NCI-H1092 (cell line): ENCODE results near the gene ATF2.
A peak's percentile ranks its signal among the peaks of the same experiment; 100 is the strongest.

Experiments
- DNase-seq: peaks from one replicate; lab custom pipeline; 2025; lab: John Stamatoyannopoulos, UW

ATF2 gene

DNA sequence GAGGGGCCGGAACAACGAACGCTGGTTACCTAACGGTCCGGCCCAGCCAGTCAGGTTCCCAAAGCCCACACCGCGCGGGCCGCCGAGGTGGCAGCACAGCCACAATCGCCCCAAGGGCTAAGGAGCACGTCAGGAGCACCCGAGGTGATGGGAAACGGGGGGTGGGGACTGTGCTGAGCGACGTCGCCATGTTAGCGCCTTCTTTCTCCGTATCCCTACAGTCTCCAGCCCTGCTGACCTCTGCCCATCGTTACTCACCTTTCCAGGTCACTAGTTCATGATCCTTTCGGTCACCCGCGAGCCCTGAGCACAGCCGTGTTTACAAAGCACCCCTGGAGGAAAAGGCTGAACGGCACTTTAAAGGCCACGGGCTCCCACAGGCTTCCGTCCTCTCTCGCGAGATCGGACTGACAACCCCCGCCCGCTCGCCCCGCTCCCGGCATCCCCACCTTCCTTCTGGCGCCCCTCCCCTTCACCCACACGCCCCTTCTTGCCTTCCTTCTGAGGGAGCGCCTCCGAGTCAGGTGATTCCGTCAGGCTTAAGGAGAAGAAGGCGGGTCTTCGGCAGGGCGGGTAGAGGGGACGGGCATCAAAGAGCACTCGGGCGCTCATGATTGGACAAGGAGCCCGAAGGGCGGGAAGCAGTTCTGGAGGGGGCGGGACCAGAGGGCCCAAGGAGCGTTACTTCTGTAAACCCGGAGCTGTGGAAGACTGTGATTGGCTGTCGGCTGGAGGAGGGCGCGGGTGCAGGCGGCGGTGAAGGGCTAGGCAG, at the start of gene ATF2:
Gene ATF2 (minus strand): TSS at position 412 of the 772 bp plus-strand sequence. CDS start 31,760 bp downstream, outside the sequence.
- DNase-seq = peak; percentile 97

GRCh38 chr2:175207741-175208438, 39.9 kb upstream of the ATF2 start:
- DNase-seq = peak; percentile 84

DNA sequence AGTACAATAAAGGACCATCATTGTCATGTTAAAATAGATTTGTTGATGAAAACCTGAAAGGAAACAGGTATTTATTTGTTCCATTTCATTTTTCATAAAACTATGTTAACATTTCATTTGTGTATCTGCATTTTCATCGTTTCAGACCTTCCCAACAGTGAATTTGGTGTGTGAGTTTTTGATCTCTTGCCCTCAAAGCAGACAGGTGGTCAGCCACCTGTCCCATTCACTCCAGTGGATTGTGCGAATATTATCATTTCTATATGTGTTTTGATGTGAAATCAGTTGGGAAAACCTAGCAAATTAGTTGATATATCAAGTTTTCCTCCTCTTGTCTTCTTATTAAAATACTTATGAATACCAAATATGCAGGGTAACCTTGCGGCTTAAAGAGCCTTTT, 38.9 kb upstream of the ATF2 start:
- no peak for DNase-seq

DNA sequence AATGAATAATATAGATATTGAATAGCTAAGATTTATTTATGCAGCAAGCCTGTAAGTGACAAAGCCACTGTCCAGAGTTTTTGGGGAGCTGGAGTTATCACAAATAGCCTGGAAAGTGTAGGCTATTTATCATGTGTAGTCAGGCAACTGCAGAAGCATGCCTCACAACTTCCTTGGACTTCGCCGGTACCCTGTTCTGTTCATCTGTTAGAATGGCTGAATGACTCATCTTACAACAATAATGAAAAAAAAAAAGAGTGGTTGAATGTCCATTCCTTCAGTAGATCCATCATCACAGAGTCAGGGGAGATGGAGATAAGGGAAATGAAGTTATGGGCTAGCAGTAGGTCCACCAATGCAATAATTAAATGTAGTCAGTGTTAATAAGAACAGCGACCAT, 37.5 kb upstream of the ATF2 start:
- no peak for DNase-seq

DNA sequence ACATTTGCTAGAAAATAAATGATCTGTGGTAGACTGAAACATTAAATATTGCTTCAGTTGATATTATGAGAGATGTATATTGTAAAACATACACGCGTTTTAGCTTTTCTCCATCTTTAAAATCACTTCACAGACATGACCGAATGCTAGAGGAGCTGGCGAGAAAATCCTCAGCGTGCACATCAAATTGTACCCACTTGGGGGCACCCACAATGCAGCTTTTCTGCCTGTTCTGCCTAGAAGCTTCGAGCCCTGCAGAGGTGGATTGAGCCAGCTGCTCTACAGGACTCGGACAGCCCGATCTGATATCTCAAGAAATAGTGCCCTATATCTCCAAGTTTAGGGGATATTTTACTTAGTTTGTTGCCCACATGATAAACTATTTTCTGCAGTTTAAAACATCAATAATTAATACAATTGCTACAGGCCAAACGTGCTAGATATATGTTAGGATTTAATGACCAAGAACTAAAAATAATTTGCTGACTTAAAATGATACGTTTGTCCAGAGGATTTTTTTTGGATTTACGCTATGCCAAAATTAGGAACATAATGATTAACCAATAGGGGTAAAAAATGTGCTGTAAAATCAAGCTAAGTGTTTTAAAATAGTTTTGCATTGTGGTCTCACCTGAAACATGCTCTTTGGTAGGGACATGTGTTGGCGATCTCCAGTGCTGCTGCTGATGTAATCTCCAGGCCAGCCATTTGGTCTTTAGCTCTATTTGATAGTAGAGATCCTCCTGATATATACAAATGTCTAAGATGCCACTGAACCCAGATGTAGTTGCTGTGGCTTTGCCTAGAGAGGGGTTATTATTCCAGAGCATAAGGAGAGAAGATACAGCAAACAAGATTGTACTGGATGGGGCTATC, 35.9 kb upstream of the ATF2 start:
- DNase-seq = peak; percentile 26

DNA sequence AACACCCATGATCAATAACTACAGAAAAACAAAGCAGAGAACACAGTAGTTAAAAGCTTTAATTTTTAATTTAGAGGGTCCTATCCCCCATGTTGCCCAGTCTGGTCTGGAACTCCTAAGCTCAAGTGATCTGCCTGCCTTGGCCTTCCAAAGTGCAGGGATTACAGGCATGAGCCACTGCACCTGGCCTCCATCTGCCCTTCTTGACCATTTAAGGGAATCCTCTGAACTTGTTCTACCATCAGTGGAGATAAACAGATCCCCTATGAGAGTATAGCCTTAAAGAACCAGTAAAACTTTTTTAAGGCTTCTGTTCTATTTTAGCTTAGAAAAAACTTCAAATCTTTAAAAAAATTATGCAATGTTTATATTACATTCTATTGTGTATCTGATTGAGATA, 27.0 kb upstream of the ATF2 start:
- DNase-seq = no peak

DNA sequence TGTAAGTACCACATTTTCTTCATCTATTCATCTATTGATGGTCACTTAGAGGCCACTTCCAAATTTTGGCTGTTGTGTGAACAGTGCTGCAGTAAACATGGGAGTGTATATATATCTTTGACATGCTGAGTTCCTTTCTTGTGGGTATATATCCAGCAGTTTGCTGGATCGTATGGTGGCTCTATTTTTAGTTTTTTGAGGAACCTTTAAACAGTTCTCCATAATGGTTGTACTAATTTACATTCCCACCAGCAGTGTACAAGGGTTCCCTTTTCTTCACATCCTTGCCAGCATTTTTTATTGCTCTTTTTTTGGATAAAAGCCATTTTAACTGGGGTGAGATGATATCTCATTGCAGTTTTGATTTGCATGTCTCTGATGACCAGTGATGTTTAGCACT, 20.8 kb upstream of the ATF2 start:
- no peak for DNase-seq

DNA sequence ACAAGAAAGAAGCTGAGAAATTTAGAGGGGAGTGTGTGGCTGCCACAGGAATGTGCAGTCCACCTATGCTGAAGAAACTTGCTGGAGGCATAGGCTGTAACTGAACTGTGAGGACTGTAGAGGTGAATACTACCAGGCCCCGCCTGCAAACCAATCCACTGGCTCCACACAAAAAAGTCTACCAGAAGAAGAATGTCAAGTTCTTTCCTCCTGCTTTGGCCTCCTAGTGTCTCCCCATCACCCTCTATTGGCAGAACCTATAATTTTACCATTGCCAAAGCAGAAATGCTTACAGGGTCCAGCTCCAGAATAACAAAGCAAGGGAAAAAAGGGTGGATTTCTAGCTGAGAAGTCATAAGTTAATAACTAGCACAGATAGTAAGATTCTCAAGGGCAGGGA, 19.4 kb upstream of the ATF2 start:
- DNase-seq = no peak

DNA sequence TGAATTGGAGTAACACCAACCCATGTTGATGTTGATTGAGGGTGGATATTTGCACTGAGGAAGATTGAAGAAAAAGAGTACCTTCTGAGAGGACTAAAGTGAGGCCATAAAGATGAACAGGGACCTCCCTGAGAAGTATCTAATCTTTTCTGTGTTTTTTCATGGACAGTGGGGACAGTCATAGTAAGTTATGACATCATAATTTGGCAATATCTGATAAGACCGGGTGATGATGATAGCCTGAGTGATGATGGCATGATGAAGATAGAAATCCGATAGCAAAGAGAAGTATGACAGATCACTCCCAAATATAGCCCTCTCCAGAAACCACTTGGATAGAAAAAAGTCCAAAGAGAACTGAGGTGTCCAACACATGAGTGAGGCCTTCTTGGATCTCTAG, 15.7 kb upstream of the ATF2 start:
- DNase-seq = no peak

DNA sequence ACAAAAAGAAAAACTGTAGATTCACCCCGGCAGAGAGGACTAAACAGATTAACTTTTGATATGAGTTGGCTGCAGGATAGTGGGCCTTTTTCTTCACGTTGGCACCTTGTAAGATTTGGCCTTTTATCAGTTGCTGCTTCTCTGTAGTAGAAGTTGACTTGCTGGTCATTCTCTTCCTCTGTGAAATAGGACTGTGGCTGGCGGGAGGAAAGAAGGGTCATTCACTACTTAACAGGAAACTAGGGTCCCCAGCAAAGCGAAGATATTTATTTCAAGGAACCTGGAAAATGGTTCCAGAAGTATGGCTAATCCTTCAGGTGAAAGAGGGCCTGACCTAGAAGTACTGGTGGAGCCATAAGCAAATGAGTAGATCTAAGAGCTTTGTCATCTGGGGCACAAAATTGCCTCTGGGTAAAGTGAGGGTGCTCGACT, 13.9 kb upstream of the ATF2 start:
- no peak for DNase-seq

DNA sequence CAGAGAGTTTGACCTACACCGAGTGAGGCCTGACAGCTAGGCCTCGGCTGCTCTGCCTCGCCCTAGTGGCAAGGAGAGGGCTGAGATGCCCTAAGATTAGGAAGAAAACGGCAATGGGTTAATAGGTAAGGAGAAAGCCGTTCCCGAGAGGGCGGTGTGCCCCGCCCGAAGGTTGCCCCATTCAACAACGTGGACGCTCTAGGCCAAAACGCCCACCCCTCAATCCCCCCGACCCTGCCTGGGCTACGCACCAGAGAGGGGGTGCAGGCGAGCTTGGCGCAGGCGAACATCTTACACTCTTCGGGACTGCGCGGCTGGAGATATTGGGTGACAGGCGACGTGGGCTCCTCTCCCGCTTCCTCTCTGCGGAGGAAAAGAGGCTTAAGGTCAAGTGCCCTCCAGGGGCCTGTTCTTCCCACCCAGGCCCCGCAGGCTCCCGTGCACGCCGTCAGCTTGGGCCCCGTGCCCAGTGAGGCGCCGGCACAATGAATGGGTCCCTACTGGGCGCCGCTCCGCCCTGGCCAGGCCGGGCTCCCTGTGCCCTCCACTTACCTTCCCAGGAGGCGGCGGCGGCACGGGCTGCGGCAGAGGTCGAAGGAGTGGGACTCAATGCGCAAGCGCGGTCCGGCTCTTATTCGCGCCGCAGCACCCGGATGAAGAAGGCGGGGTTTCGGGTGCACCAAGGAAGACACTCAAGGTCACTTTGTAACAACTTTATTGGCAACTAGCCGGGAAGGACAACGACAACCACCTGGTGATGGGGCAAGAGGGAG, 13.3 kb upstream of the ATF2 start, which contains the start of gene ATP5MC3:
Gene ATP5MC3 (minus strand): TSS at position 607 of the 773 bp plus-strand sequence. CDS start 317 bp downstream, at position 290.
- DNase-seq = peak; percentile 89

GRCh38 chr2:175180701-175181103, 12.7 kb upstream of the ATF2 start:
- DNase-seq = peak; percentile 8

- DNase-seq = no peak
Observed at GRCh38 chr2:175176624-175177023, 8.6 kb upstream of the ATF2 start.

DNA sequence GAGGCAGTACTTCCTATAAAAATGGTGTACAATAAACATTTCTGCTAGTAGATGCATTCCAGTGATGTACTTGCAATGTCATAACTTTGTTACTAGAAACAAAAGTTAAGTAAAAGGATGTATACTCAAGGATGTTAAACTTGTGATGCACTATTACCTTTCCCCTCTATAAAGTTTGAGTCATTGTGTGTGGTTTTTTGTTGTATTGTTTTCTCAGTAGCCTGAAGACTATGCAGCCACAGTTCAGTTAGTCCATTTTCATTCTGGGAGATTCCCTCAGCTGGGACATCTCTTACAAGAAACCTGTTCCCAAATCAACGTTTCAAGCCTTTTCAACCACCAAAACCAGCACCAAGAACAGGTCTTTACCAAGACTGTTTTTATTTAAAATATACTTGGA, 7.9 kb upstream of the ATF2 start:
- no peak for DNase-seq

- DNase-seq = no peak
Observed at GRCh38 chr2:175175320-175175719, 7.3 kb upstream of the ATF2 start.

DNA sequence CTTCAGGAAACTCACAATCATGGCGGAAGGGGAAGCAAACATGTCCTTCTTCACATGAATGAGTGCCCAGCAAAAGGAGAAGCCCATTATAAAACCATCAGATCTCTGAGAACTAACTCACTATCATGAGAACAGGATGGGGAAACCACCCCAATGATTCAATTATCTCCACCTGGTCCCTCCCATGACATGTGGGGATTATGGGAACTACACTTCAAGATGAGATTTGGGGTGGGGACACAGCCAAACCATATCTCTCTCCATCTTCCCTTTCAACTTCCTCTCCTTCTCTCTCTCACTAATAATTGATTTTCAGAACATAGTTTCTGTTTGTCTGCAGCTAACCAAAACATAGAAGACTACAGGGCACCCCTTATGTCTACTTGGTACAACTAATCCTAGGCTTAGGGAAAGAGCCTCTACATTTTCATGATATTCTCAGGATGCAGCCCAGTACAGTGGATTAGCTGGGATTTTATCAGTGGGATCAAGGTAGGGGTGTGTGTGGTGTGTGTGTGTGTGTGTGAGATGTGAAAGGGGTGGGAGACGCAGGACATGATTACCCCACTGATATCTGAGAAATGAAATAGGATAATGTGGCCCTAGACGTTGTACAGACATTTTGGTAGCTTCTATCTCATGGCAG, 2.8 kb upstream of the ATF2 start:
- DNase-seq = no peak

- DNase-seq = no peak
Observed at GRCh38 chr2:175169191-175169590, 1.2 kb upstream of the ATF2 start.

- DNase-seq = no peak
Observed at GRCh38 chr2:175168564-175168945, 552 bp upstream of the ATF2 start.

- DNase-seq = peak; percentile 20
Observed at GRCh38 chr2:175167076-175167791, 769 bp downstream of the ATF2 start.

DNA sequence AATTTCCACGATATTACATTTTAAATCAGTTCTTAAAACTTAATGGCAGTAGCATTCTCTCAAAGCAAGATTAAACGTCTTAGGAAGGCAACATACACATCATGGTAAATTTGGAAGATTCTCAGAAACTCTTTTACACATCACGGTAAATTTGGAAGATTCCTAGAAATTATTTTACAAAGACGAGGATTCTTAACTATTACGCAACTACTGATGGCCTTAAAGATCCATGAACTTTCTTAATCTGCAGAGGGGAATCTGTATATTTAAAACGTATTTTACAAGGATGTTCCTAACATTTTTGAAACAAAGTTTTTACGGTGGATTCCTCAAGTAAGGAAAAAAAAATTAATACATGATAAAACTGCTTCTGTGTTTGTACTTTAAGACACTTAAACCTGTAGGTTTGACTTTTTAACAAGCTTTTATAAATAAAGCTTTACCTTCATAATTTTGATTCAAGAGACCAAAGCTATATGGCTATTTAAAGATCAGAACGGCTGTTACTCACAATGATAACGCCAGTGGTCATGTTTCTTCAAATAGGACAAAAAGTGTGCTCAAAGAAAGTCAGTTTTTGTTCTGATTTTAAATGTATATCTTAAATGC, 1.7 kb downstream of the ATF2 start:
- DNase-seq = no peak
